Fibroblast of skin of left biceps (primary cell): ENCODE results near the gene ITIH5.

Experiments used
- DNase-seq, 2 experiments: peaks; one replicate each; pipeline ENCODE4 v3.0.0-alpha.2; 2013; ENCODE audit warnings: low read depth in 2 of 2

Gene ITIH5

DNA sequence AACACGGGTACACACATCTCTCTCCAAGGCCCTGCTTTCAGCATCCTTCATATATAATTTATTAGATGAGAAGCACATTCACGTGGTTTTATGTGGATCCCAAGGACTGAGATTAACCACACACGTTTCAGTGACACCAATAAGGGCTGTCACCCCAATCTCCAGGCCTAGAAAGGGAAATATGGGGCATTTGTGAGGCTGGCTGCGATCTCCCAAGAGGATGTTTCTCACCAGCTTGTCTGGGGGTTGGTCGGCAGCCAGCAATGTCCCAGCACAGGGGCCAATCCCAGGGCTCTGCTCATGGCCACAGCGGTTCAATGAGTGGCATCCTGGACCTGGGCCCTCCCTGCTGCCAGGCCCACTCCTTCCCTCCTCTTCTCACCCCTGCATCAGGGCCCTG, 115.5 kb downstream of the ITIH5 start:
- no peak for DNase-seq

GRCh38 chr10:7550013-7550412, 116.8 kb downstream of the ITIH5 start:
- no peak for DNase-seq

DNA sequence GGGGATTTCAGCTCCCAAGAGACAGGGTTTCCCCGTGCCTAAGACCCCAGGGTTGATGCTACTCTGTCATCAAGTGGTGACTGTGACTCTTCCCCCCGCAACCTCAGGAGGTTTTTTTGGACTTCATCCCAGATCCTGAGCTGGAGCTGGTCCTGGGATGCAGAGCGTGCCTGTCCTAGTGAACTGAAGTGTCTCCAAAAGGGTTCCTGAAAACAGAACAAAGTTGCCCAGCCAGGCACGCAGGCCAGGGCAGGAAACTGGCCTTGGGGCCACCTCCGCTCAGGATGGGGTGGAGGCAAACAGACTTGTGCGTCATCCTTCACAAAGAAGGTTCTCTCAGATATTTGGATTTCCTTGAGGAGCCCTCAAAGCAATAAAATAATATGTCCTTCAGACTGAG, 118.9 kb downstream of the ITIH5 start:
- no peak for DNase-seq

- no peak for DNase-seq
These were observed 119.6 kb downstream of the ITIH5 start for GRCh38 chr10:7547206-7547605.

DNA sequence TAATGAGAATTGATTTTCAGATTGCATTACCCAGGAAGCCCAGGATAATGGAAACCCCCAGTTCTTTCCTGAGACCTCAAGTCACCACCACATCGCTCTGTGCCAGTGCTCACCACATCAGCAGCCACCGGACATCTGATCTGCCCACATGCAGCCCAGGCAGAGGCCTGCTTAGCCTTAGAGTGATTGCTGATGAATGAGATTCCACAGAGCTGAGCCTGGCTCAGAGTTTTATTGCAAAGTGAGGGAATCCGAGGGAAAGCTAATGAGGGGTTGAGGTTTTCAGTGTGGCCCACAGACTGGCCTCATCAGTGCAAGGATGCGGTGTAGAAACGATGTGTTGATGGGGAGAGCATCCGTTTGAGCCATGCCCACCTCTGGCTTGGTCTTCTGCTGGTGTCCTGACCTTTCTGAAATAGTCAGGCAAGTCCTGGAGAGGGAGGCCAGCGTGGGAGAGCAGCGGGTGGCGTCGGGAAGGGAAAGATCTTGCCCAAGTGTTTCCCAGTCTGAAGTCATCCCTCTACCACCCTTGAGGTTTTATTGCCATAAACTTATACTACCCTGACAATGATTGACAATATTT, 120.3 kb downstream of the ITIH5 start:
- no peak for DNase-seq

DNA sequence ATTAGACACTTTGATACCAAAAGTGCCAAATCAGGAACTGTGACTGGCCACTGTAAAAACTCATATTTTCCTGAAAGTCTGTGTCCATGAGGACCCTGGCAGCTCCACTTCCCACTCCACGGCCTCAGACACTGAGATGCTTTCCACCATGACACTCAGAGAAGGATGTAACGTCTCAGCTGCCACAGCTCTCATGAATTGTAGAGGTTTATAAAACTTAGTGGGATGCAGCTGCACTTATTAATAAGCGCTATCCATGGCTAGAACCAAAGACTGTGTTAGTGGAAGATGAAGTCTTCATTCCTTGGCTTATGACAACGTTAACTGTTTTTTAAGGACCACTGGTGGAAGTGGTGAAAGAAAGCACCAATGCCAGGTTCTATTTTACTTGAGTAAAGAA, 121.0 kb downstream of the ITIH5 start:
- no peak for DNase-seq

- DNase-seq: no peak
These were observed 121.5 kb downstream of the ITIH5 start for GRCh38 chr10:7545261-7545660.

DNA sequence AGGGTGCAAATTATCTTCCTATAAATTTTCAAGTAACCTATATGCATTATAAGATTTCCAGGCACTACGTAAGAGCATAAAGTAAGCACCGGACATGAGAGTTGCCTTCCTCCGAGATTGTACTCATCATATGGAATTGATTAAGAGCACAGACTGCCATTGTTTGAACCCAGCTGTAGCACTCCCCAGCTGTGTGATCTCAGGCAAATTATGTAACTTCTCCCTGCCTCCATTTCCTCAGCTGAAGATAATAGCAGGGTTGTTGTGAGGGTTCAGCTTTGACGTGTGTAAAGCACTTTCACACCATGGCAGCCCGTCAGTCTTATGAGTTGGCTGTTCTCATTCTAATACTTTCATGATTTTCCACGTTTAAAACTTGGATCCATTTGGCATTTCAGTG, 122.6 kb downstream of the ITIH5 start:
- DNase-seq: peak in 1 of 2 experiments; percentile 9

DNA sequence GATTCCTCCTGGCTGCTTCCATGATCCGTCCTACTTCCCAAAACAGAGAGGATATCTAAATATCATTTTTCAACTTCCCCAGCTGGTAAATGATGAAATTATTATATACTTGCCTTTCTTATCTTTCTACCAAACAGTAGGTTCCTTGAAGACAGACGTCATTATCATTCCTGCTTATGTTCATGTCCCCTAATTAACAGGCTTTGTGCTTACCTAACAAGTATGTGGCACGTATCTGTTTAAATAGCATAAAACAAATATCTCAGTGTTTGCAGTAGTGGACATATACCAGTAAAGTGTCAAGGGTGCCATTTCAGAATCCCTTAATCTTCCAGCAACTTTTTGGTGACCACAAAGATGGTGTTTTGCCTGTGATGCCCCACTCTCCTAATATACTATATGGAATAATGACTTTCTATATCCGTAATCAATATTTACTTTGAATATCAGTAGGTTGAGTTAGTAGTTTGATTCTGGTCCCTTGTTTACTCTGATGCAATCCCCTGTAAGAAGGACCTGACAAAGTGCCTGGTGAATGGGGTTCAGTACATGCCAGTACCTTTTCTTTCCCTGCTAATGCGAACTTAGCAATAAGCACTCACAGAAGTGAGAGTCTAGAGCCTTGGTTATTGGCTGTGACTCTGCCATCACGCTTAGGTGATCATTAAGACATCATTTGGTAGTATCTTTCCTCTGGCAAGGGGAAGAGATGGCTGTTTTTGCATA, 124.4 kb downstream of the ITIH5 start:
- DNase-seq: no peak

DNA sequence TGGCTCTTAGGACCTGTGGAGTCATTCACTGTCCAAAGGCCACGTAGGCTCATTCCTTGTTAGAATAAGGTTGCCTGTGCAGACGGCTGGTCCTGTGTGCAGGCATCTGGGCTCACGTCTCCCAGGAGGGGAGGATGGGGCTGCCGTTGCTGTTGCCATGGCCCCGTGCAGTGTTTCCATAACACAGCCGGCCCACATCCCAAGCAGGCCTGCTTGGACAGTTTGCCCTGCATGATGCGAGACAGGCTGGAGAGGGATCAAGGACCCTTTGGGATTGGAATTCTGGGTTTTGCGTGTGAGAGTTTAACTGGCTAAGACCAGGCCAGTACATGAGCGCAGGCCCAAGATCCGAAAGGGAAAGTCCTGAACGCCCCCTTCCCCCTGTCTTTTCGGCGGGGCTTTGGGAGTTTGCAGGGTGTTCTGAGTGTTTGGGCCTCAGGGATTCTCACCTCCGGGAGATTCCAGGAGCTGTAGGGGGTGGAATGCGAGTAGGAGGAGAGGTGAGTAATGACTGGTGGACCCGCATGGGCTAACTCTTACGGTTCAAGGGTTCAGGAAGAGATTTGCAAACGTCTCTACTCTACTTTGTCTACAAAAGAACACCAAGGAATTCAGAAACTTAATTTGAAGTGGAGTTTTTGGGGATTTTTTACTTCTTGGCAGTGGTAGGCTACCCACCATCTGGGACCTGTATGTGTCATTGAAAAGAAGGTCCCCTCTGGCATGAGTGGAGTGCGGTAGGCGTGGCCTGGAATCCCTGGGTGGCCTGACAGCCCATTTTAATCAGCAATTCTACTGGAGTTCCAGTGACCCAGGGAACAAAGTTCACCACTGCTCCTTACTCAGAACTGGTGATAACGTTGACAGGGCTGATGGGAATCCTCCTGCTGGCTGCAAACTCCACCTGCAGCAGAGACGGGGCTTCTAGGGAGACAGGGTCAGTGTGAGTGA, 125.4 kb downstream of the ITIH5 start:
- DNase-seq: peak in 1 of 2 experiments; percentile 9

GRCh38 chr10:7538970-7539654, 127.7 kb downstream of the ITIH5 start:
- no peak for DNase-seq

DNA sequence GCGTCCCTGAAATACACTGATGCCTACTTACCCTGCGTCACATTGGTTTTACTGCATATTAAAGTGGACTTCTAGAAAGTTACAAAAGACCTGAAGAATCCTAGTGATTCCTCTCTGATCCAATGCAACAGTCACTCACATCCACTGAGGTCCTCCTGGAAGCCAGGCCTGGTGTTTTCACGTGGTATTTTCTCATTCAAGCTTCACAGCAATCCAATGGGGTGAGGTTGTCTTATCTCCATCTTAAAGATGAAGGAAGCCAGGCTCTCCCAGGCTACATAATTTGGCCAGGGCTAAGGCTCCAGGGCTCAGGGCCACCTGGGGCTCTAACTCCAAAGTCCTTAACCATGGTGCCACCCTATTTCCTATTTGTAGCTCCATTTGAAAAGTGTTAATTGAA, 129.6 kb downstream of the ITIH5 start:
- DNase-seq: no peak

DNA sequence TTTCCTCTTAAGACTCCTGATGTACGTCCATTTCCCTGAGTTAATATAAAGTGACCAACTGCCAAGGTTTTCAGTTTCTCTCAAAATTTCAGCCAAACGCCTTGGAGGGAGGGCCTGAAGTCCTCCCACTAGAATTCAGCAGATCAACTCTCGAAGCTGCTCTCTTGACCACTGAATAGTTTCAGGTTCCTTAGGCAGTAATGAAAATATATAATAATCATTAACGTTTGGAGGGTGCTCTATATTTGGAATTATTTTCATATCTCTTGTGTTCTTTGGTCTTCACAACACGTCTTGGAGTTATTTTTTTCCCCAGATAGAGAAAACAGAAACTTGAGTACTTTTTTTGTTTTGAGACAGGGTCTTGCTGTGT, 132.3 kb downstream of the ITIH5 start:
- no peak for DNase-seq

DNA sequence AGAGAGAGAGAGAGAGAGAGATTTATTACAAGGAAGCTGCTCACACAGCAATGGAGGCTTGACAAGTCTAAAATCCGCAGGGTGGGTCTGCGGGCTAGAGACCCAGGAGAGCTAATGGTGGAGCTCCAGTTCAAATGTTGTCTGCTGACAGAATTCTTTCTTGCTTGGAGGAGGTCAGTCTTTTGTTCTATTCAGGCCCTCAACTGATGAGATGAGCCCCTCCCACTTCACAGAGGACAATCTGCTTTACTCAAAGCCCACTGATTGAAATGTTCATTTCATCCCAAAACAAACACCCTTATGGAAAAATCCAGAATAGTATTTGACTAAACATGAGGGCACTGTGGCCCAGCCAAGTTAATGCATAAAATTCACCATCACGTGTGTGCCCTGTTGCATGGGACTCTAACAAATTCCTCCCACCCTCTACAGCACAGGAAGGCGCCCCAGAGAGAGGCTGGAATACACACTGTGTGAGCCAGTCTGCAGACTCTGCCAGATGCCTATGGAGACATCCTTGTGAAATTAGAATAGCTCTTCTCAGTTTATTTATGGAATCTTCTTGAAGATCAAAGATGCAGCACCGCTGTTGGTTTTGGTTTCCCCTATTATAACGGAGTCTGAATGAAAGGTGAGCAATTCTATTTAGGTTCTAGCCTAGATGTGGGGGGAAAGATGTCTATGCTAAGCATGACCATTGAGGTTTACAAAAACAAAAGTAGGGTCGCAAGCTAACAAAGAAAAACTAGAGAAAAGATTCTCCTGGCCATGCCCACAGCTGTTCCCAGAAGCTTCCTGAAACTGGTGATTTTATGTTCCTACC, 132.9 kb downstream of the ITIH5 start:
- no peak for DNase-seq

DNA sequence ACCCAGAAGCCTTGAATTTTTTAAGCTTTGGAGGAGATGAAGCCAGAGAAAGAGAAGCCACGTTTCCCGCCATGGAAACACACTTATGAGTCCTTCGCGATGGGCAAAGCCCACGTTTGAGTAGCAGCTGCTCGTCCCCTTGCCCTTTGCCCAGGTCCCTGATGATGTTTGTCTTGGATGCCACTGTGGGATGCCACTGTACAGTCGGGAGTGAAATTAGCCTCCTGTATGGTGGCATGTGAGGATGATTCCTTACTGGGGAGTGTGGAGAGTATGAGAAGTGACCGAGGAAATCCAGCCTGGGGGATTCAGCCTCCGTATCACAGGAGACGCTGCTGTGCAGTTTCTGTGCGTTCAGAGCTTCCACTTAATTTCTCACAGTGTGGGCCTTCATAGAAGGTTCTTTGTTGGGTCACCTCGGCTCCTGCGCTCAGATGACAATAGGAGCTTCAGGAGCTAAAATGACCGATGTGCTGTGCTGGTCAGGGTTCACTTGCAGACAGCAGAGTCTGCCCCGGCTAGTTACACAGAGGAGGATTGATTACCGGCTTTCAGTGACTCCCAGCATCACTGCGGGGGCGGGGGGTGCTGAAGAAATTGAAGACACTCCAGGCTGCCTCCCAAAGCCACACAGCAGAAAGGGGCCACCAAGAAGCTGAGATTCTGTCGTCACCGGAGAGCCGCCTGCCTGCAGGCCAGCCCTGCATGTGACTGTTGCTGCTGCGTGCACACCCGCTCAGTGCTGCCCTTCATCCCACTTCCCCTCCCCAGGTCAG, 133.9 kb downstream of the ITIH5 start:
- DNase-seq: no peak

GRCh38 chr10:7529638-7530037, 137.1 kb downstream of the ITIH5 start:
- DNase-seq: no peak

DNA sequence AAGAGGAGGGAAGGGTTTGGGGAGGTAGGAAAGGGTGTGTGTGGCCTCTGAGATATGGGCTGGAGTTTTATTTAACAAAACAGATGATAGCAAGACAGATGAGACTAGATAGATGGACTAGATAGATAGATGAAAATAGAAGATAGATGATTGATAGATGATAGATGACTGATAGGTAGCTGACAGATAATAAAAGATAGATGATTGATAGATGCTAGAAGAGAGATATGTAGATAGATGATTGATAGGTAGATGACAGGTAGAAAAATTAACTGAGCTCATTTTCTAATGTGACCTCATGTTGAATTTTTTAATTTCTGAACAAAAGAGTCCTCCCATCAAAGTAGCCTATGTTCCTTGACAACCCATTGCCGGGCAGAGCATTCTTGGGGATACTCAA, 139.3 kb downstream of the ITIH5 start:
- DNase-seq: no peak

GRCh38 chr10:7526017-7526400, 140.8 kb downstream of the ITIH5 start:
- DNase-seq: no peak

DNA sequence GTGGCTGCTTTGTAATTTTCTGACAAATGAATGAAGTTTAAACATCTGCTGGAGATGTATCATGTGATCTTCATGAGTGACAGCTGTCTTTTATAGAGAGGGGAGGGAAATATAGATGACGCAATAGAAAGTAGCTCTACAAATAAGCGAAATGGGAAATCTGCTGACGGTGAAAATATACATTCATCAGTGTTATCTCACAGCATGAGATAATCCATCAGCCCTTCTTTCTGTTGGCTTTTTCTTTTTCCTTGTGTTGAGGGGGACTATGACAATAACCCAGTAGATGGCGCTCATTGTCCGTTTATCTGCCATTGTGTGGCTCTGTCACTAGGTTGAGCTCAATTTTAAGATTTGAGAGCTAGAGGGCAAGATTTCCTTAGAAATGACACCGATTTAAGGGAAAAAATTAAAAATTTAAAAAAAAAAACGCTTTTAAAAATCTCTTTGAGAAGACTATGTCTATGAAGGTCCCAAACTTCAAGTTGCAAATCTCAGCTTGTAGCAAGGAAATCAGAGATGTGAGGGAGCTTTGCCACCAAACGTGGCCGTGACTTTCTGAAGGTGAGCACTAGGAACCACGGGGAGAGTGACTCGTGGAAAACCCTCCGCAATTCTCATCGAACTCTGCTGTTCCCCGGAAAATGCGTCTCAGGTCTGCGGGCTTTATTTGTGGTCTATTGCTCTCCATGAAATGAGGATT, 141.3 kb downstream of the ITIH5 start:
- DNase-seq: peak; percentile 25 to 29

GRCh38 chr10:7523656-7524055, 143.1 kb downstream of the ITIH5 start:
- DNase-seq: no peak
